Fibroblast of upper back skin (primary cell): ENCODE measurements around the gene TUBGCP3.
"Not testable (repeated sequence)": the region's sequence is repeated elsewhere in the genome, so short reads cannot be mapped to it uniquely, and the experiment has no call there.

ENCODE experiments used
- DNase-seq: peaks from one replicate; pipeline ENCODE4 v3.0.0-alpha.2; 2013

Gene TUBGCP3

GRCh38 chr13:112576191-112576590 is 11.8 kb downstream of the TUBGCP3 start:
- no peak for DNase-seq

DNA sequence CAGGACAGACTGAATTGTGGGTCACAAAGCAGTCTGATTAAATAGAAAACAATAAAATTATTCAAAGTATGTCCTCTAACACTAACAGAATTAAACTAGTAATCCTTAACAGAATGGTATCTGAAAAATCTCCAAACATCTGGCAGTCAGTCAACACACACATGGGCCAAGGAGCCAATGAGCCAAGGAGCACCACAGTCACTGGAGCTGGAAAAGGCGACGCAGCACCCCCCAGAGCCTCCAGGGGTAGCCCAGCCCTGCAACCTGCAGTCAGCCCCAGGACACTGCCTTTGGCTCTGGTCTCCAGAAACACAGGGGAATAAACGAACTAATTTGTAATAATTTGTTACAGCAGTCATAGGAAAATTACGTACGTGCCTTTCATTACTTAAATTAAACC is 12.3 kb downstream of the TUBGCP3 start:
- peak; percentile 48 for DNase-seq

GRCh38 chr13:112574834-112575613 is 12.9 kb downstream of the TUBGCP3 start:
- no peak for DNase-seq

DNA sequence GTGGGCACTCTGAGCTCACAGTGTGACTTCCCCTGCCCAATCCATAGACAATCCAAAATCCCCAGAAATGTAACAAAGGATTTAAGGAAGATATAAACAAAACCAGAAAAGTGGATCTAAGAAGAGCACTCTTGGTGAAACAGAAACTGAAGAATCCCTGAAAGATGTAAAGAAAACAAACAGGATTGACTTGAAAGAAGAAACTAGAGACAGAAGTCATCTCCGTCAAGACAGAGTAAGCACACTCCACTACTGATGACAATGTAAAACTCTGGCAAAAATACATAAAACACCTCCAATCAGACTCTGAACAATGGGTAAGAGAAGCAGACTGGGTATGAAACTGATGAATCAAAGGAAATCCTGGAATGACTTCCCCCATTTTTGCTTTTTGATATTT is 13.5 kb downstream of the TUBGCP3 start:
- no peak for DNase-seq

DNA sequence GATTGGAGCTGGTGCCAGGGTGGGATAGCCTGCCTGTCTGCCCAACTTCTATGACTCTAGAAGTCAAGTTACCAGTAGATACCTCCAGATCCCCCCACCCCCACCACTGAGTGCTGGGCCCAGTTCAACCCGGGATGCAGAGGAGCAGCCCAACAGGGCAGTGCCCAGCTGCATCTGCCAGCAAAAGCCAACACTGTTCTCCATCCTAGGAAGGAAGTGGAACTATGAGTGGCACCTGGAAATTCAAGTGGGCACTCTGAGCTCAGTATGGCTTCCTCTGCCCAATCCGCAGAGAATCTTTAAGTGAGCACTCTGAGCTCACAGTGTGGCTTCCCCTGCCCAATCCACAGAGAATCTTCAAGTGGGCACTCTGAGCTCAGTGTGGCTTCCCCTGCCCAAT is 14.2 kb downstream of the TUBGCP3 start:
- DNase-seq, result no peak

- DNase-seq, result no peak
These were observed 15.6 kb downstream of the TUBGCP3 start for GRCh38 chr13:112572366-112572765.

- DNase-seq, result no peak
These were observed 18.1 kb downstream of the TUBGCP3 start for GRCh38 chr13:112569821-112570220.

DNA sequence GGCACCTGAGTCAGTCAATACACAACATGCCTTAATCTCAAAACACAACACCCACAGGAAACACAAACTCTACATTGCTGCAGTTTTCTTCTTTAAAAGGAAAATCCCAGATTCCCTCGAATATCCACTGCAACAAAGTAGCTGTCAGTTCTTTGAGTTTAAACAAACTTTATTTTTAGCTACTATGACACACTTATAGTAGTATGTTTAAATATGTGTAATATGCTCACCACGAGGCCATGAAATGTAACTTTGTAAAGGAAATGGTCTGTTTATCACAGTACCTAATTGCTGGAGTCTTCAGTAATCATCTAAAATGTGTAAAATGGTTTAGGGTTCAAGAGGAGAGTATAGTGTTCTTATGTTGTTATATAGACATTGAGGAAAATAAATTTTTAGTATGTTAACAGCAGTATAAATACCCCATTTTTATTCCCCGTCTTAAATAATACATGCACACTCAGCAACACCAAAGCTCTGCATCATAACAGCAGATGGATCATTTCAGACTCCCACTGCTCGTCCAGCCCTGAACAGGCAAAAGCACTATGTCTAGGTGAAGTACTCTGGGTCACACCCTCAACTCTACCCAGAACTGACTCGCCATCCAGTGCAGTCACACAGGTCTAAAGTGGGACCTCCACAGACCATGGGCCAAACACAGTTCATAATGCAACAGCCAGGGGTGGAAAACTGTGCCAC is 20.6 kb downstream of the TUBGCP3 start:
- peak; percentile 25 for DNase-seq

DNA sequence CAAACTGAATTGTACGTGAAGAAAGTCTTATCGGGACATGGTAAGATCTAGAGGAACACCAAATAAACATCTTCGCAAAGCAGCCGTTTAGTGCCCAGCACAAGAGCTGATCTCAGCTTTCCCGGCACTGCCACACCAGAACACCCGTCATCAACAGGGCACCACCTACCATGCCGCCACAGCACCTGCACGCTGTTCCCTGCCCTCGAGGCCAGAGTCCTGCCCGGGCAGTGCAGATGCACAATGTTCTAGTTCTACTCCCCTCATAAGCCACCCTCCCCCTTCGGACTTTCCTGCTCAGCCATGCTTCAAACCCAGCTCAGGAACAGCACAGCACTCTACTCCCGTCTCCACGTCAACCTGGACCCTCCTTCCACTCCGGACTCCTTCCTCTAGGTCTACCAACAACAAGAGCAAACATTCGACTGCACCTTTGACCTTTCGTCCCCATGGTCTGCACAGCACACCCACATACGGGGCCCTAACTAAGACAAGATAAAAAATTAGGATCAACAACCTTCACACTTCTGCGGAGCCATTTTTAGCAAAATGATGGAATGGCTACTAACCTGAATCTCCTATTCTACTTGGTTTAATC is 25.1 kb downstream of the TUBGCP3 start:
- no peak for DNase-seq

- DNase-seq, result no peak
These were observed 25.7 kb downstream of the TUBGCP3 start for GRCh38 chr13:112562254-112562653.

GRCh38 chr13:112561478-112561877 is 26.5 kb downstream of the TUBGCP3 start:
- no peak for DNase-seq

DNA sequence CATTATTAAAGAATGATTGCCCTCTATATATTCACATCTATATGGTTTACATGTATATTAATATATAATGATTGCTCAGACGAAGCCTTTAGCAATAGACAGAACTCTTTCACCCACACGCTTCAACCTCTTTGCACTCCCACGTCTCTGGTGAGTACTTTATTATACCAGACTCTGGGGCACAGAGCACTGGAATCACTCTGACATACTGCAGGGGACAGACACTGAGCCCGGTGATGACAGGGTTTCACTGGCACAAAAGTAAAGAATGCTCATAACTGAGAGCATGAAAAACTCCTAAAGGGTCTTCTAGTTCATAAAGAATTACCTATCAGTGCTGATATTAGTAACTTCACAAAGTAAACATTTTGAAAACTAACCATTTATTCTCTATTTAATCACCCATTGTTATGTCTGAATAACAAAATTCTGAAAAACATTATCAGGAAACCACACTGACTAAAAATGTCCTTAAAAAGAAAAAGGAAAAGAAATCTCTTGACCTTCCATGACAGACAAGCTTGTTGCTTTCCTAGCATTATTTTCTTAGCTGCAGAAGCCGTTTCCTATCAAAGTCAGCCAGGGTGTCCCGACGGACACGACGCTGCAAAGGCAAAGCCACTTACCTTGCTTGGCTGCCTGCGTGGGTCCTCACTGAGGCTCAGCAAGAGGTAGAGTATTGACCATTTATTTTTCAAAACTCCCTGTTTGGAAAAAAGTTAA is 29.1 kb downstream of the TUBGCP3 start:
- no peak for DNase-seq

- no peak for DNase-seq
These were observed 31.4 kb downstream of the TUBGCP3 start for GRCh38 chr13:112556600-112556999.

DNA sequence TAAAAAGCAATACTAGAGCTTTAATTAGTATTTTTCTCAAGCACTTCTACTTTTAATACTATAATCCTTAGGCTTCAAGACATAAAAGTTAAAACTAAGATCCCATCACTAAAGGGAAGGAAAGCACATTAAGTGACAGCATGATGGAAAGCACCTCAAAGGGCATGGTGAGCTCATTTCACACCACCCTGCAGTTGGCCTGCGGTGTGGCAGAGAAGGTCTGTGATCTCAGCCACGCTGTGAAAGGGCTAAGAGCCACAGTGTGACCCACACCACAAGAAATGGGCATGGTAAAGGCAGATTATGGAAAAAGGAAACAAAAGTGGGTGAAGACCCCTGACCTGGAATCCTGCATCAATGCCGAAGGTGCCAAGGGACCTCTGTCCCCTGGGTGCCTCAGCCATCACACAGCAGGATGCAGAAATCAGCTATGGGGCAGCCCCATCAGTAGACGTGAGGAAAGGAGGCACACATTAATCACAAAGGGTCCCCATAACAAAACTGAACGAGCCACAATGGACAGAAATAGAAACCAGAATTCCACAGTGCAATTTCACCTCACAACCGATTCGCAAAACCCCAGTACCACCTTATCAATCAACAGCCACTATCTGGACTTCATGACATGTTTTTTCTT is 33.6 kb downstream of the TUBGCP3 start:
- DNase-seq, result no peak

- not testable (repeated sequence) for DNase-seq
These were observed 39.0 kb downstream of the TUBGCP3 start for GRCh38 chr13:112548975-112549374.

- peak; percentile 61 for DNase-seq
These were observed 42.1 kb downstream of the TUBGCP3 start for GRCh38 chr13:112545856-112546255.

GRCh38 chr13:112532837-112533745 is 54.9 kb downstream of the TUBGCP3 start:
- DNase-seq, result no peak

- DNase-seq, result no peak
These were observed 56.6 kb downstream of the TUBGCP3 start for GRCh38 chr13:112531263-112531794.

- DNase-seq, result no peak
These were observed 57.1 kb downstream of the TUBGCP3 start for GRCh38 chr13:112530861-112531260.

DNA sequence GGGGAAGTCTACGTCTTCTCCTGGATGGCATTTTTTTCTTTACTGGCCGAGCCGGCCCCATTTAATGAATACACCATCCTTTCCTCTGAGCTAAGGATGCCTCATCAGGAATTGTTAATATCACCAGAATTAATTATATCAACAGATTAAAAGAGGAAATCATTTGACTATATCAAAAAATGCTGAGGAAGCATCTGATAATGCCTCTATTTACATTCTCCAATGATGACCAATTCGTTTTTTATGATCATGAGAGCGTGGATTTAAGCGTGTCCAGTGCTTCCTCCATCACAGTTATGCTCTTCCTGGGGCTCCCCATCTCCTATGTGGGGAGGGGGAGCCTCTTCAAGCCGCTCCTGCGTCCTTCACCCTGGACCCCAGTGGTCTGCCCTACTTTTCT is 58.7 kb downstream of the TUBGCP3 start:
- DNase-seq, result no peak

DNA sequence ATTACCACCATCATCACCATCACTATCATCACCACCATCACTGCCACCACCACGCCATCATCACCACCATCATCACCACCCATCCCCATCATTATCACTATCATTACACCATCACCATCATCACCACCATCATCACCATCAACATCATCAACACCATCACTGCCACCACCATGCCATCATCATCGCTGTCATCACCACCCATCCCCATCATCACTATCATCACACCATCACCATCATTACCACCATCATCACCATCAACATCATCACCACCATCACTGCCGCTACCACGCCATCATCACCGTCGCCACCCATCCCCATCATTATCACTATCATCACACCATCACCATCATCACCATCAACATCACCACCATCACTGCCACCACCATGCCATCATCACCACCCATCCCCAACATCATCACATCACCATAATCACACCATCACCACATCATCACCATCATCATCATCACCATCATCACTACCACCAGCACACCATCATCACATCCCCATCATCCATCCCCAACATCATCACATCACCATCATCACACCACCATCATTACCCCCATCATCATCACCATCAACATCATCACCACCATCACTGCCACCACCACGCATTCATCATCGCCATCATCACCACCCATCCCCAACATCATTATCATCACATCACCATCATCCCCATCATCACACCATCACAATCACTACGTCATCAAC is 61.7 kb downstream of the TUBGCP3 start:
- no peak for DNase-seq
